Breast epithelium (tissue), 3 donors: ENCODE results near the gene NCKAP5.

Source experiments
- CTCF ChIP-seq, 3 donors: fragments of 450-650 bp; IDR thresholded peaks; one replicate each; pipeline ENCODE4 v1.5.1; 2016 to 2017; ENCODE audit warnings: antibody characterized with exemption in 3 of 3, mild to moderate bottlenecking in 3 of 3, moderate library complexity in 3 of 3
- POLR2AphosphoS5 ChIP-seq, 3 donors: sonication (generic); formaldehyde crosslinking; IDR thresholded peaks; one replicate each; pipeline ENCODE4 v1.6.1; 2017; ENCODE audit warnings: antibody characterized with exemption in 3 of 3

- no peak for TF ChIP-seq CTCF (IDR thresholded peaks at IDR 0.05)
- TF ChIP-seq POLR2AphosphoS5 (IDR thresholded peaks at IDR 0.05): no peak
These were observed 568.8 kb downstream of the NCKAP5 start for GRCh38 chr2:132999421-132999820.
